Epithelial cell of esophagus (primary cell): ENCODE results near the gene ATP6V0A1.

ENCODE experiments used
- DNase-seq: peaks from one replicate; pipeline ENCODE4 v3.0.0; 2010; ENCODE audit warnings: low read depth
- H3K4me3 ChIP-seq: 2 replicates; pipeline ENCODE4 v1.5.1; 2011; ENCODE audit warnings: mild to moderate bottlenecking, low read length, control low read depth
- CTCF ChIP-seq: IDR thresholded peaks from 2 replicates; pipeline ENCODE4 v1.5.1; 2011; ENCODE audit warnings: low read depth, mild to moderate bottlenecking, low read length, control low read depth, inconsistent platforms; ENCODE audit not compliant: insufficient read depth; ENCODE audit errors: missing control alignments

Gene ATP6V0A1

GRCh38 chr17:42424991-42425610 lies 33.6 kb upstream of the ATP6V0A1 start:
- no peak for DNase-seq
- no peak overlapping the region for H3K4me3 ChIP-seq
- TF ChIP-seq CTCF: no peak

GRCh38 chr17:42428141-42428944 lies 30.3 kb upstream of the ATP6V0A1 start:
- TF ChIP-seq CTCF: peak; percentile 85
- DNase-seq: peak; percentile 99
- no peak overlapping the region for H3K4me3 ChIP-seq

GRCh38 chr17:42429726-42430447 lies 28.8 kb upstream of the ATP6V0A1 start:
- no peak overlapping the region for H3K4me3 ChIP-seq
- DNase-seq: no peak
- TF ChIP-seq CTCF: no peak

- no peak for DNase-seq
- no peak overlapping the region for H3K4me3 ChIP-seq
- no peak for TF ChIP-seq CTCF
Measured at GRCh38 chr17:42431758-42432161, 26.9 kb upstream of the ATP6V0A1 start.

- peak; percentile 87 for DNase-seq
- TF ChIP-seq CTCF: no peak
- H3K4me3 ChIP-seq: no peak overlapping the region
Measured at GRCh38 chr17:42436391-42436790, 22.3 kb upstream of the ATP6V0A1 start.

GRCh38 chr17:42438600-42439567 lies 19.8 kb upstream of the ATP6V0A1 start:
- H3K4me3 ChIP-seq: no peak overlapping the region
- peak; percentile 48 for DNase-seq
- peak; percentile 51 for TF ChIP-seq CTCF
